BLaER1 treated with 17β-estradiol and CSF1 and Interleukin-3, amounts not matched to agents 10 nM and 100 nM (cell line): ENCODE data around the gene KRT6C.

Experiments
- H3K27ac ChIP-seq, 11 experiments: shearing (Covaris generic); formaldehyde crosslinking; 2 replicates each; pipeline ENCODE4 v1.8.1; 2022
- H3K27me3 ChIP-seq, 11 experiments: shearing (Covaris generic); formaldehyde crosslinking; 2 replicates each; pipeline ENCODE4 v1.8.1; 2022
- H3K36me3 ChIP-seq, 11 experiments: shearing (Covaris generic); formaldehyde crosslinking; 2 replicates each; pipeline ENCODE4 v1.8.1; 2022
- H3K4me1 ChIP-seq, 10 experiments: shearing (Covaris generic); formaldehyde crosslinking; 2 replicates each; pipeline ENCODE4 v1.8.1; 2022
- H3K4me2 ChIP-seq, 11 experiments: shearing (Covaris generic); formaldehyde crosslinking; 2 replicates each; pipeline ENCODE4 v1.8.1; 2022
- H3K4me3 ChIP-seq, 10 experiments: shearing (Covaris generic); formaldehyde crosslinking; 2 replicates each; pipeline ENCODE4 v1.8.1; 2022
- H3K9ac ChIP-seq, 11 experiments: shearing (Covaris generic); formaldehyde crosslinking; 2 replicates each; pipeline ENCODE4 v1.8.1; 2022
- H3K9me3 ChIP-seq, 11 experiments: shearing (Covaris generic); formaldehyde crosslinking; replicated peaks in 1 of 11; 2 replicates each; pipeline ENCODE4 v1.8.1; 2022
- H4K20me1 ChIP-seq, 11 experiments: shearing (Covaris generic); formaldehyde crosslinking; 2 replicates each; pipeline ENCODE4 v1.8.1; 2022
- Cebpa-rat ChIP-seq, 11 experiments: shearing (Covaris generic); IDR thresholded peaks; 2 replicates each; pipeline ENCODE4 v1.8.1; 2022

KRT6C gene

DNA sequence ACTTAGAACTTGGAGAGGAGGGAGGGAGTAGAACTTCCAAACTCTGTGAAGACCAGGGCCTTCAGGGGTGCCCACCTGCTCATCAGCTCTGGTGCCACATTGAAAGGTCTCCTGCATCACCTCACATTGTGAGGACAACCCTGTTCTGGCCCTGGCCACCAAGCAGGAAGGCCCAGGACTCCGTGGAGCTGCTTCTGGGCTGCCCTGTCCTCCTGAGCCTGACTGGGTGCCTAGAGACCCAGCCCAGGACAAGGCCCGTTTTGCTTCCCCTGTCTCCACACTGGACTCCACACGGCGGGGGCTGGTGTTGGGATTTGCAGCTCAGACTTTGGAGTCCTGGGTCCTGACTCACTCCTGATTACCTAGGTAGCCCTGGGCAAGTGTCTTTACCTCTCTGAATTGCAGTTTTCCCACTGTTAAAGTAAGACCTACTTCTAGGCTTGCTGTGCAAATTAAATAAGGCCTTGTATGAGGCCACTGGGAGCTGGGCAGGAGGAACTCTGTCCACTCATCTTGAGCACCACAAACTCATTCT lies 55.0 kb downstream of the KRT6C start:
- no peak overlapping the region for H3K9ac ChIP-seq
- no peak for TF ChIP-seq Cebpa-rat (IDR thresholded peaks at IDR 0.05)
- no peaks in the 10 kb centered on the region for H3K9me3 ChIP-seq
- H3K4me3 ChIP-seq, result no peak overlapping the region
- no peak overlapping the region for H3K4me2 ChIP-seq
- H3K4me1 ChIP-seq, result peaks cover 0 to 13% (median 3%) of the 10 kb centered on the region in 10 experiments; a peak in 7 of 20 replicates
- H4K20me1 ChIP-seq, result no peaks in the 10 kb centered on the region
- H3K36me3 ChIP-seq, result no peaks in the 10 kb centered on the region
- H3K27ac ChIP-seq, result no peak overlapping the region
- H3K27me3 ChIP-seq, result no peaks in the 10 kb centered on the region
